ENCODE measurements around the gene SLC2A6. TPM values are rescaled to one million over a fixed set of nuclear protein-coding genes. Genes with fewer than 3 reads are reported as not detected.

SLC2A6 gene
- total and polyA plus RNA-seq, 7 donors, result 1.2 to 2.7 (median 1.8) TPM

DNA sequence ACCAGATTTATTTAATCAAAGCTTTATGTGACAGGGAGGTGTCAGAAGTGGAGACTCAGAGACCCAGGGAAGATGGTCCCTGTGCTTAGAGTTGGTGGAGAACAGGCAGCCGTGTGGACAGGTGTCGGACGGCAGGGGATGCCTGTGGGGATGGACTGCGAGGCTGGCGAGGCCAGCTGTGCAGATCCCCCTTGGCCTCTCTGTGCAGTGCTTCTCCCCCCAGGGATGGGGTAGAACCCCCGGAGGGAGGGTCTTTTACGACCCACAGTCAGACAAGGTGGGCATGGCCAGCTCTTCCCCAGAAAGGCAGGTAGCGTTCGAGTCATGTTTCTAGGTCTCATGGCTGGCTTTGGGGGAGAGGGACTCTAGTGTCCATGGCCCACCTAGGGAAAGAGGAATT, 4.7 kb upstream of the SLC2A6 start:
- Histone ChIP-seq H3K36me3 (ENCODE audit: insufficient read depth in 1 of 2, low read depth in 1 of 2) (no peaks in the 10 kb centered on the region), H3K4me3 (no peak overlapping the region), H3K4me1 (peaks cover 2% of the 10 kb centered on the region), H3K27ac (no peak overlapping the region), H3K27me3 (ENCODE audit: insufficient read depth in 3 of 3, low read length in 2 of 3) (peaks cover 0 to 7% (median 0%) of the 10 kb centered on the region in 3 donors), H3K9me3 (no peaks in the 10 kb centered on the region)
- WGBS, 3 donors, result 71 to 85% (median 82%) methylated on average over 9 of the region's 9 CpGs
- ATAC-seq (no peak), DNase-seq (peak in 1 of 2 donors; percentile 28)
- TF ChIP-seq, protein P1, sequence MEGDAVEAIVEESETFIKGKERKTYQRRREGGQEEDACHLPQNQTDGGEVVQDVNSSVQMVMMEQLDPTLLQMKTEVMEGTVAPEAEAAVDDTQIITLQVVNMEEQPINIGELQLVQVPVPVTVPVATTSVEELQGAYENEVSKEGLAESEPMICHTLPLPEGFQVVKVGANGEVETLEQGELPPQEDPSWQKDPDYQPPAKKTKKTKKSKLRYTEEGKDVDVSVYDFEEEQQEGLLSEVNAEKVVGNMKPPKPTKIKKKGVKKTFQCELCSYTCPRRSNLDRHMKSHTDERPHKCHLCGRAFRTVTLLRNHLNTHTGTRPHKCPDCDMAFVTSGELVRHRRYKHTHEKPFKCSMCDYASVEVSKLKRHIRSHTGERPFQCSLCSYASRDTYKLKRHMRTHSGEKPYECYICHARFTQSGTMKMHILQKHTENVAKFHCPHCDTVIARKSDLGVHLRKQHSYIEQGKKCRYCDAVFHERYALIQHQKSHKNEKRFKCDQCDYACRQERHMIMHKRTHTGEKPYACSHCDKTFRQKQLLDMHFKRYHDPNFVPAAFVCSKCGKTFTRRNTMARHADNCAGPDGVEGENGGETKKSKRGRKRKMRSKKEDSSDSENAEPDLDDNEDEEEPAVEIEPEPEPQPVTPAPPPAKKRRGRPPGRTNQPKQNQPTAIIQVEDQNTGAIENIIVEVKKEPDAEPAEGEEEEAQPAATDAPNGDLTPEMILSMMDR (IDR thresholded peaks at IDR 0.05), result no peak
- intact Hi-C loops (cut with DNase I), result loop anchor here in 1 of 2 donors (2.0 kb wide), 1 partner anchor 303 kb away; no protein-coding TSS in a partner anchor

DNA sequence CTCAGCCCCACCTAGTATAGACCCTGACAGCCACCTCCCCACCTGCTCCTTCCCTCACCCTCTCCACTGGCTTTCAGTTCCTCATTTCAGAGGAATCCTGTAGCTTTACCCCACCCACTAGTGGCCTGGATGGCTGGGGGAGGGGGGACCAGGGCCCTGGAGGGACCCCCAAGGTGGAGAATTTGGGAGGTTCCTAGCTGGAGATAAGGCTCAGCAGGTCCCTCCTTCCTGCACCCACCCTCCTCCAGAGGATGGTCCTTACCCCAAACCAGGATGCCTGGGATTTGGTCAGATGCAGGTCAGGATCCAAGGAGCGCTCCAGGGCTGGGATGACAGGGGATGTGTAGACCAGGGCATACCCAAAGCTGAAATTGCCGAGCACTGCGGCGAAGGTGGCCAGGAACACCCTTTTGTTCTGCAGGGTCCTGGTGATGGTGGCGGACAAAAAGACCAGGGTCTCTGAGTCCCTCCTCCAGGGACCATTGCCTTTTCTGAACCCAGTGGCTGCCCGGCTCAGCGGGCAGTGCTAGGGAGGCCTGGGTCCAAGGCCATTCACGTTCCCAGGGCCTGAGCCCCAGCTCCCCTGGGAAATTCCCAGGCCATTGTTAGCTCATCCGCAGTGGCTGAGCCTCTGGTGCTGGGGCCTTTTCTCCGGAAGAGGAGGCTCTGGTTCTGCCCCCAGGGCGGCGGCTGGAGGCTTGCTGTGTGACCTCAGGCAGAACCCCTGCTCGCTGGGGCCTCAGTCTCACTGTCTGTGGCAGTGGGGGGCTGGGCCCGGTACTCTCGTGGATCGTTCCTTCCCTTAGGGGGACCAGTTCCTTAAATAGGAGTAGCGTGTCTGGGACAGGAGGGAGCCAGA, 678 bp downstream of the SLC2A6 start:
- H3K9me3 ChIP-seq, result no peaks in the 10 kb centered on the region
- peak overlapping the region; percentile 60 for H3K27ac ChIP-seq
- WGBS, 3 donors, result 34 to 40% (median 35%) methylated on average over 17 of the region's 17 CpGs
- peaks cover 0 to 15% of the 10 kb centered on the region in 2 donors for H3K36me3 ChIP-seq (ENCODE audit: insufficient read depth in 1 of 2, low read depth in 1 of 2)
- TF ChIP-seq, protein P1 (IDR thresholded peaks at IDR 0.05), result no peak
- peak overlapping the region; percentile 75 for H3K4me3 ChIP-seq
- H3K27me3 ChIP-seq (ENCODE audit: insufficient read depth in 3 of 3, low read length in 2 of 3), result no peaks in the 10 kb centered on the region
- intact Hi-C loops (cut with DNase I), result loop anchor here (5.0 kb wide), 3 partner anchors 61 to 146 kb away; partner anchors contain the start of genes MED22 (in 1 of the 2), REXO4 (in 1 of the 2) and RPL7A (in 1 of the 2)
- peak in 1 of 2 donors; percentile 58 for DNase-seq
- peak in 3 of 4 donors; percentile 17 to 29 (median 23) for ATAC-seq
- H3K4me1 ChIP-seq, result peaks cover 6% of the 10 kb centered on the region

GRCh38 chr9:133477461-133477860, 1.4 kb downstream of the SLC2A6 start:
- Histone ChIP-seq H3K27ac (no peak overlapping the region), H3K36me3 (ENCODE audit: insufficient read depth in 1 of 2, low read depth in 1 of 2) (peaks cover 0 to 15% of the 10 kb centered on the region in 2 donors), H3K9me3 (no peaks in the 10 kb centered on the region), H3K4me1 (peaks cover 6% of the 10 kb centered on the region), H3K4me3 (no peak overlapping the region), H3K27me3 (ENCODE audit: insufficient read depth in 3 of 3, low read length in 2 of 3) (no peaks in the 10 kb centered on the region)
- DNase-seq (peak in 1 of 2 donors; percentile 8), ATAC-seq (no peak)
- WGBS, 3 donors, result 92 to 97% (median 94%) methylated on average over 4 of the region's 4 CpGs
- TF ChIP-seq, protein P1 (IDR thresholded peaks at IDR 0.05), result no peak
- intact Hi-C loops (cut with DNase I), result loop anchor here (5.0 kb wide), 3 partner anchors 60 to 145 kb away; partner anchors contain the start of genes MED22 (in 1 of the 2), REXO4 (in 1 of the 2) and RPL7A (in 1 of the 2)

- no peaks in the 10 kb centered on the region for H3K9me3 ChIP-seq
- peaks cover 0 to 15% of the 10 kb centered on the region in 2 donors for H3K36me3 ChIP-seq (ENCODE audit: insufficient read depth in 1 of 2, low read depth in 1 of 2)
- intact Hi-C loops (cut with DNase I), result loop anchor here (5.0 kb wide), 3 partner anchors 60 to 145 kb away; partner anchors contain the start of genes MED22 (in 1 of the 2), REXO4 (in 1 of the 2) and RPL7A (in 1 of the 2)
- no peak overlapping the region for H3K27ac ChIP-seq
- no peak for ATAC-seq
- TF ChIP-seq, protein P1 (IDR thresholded peaks at IDR 0.05), result no peak
- H3K27me3 ChIP-seq (ENCODE audit: insufficient read depth in 3 of 3, low read length in 2 of 3), result no peaks in the 10 kb centered on the region
- DNase-seq, result peak in 1 of 2 donors; percentile 26
- WGBS, 3 donors, result 93 to 95% (median 94%) methylated on average over 19 to 21 of the region's 21 CpGs
- H3K4me3 ChIP-seq, result no peak overlapping the region
- H3K4me1 ChIP-seq, result peaks cover 6% of the 10 kb centered on the region
These were observed 2.0 kb downstream of the SLC2A6 start for GRCh38 chr9:133476941-133477340.

All from psoas muscle (tissue), 8 donors.